Measurements from ENCODE around the gene LY6G6C.
A peak's percentile ranks its signal among the peaks of the same experiment; 100 is the strongest.

LY6G6C gene

GRCh38 chr6:31741815-31742214 is 20.3 kb upstream of the LY6G6C start:
- no peak overlapping the region for H3K4me3 ChIP-seq (ENCODE audit: insufficient read depth, low read depth, low read length)
- 95 to 96% methylated on average over 2 of the region's 2 CpGs for WGBS, 2 experiments
- H3K27ac ChIP-seq (ENCODE audit: insufficient read depth, low read depth, low read length, poor library complexity, severe bottlenecking) = no peak overlapping the region
- peaks cover 35% of the 10 kb centered on the region for H3K4me1 ChIP-seq (ENCODE audit: control insufficient read depth, insufficient read depth, low read length)
- peaks cover 4% of the 10 kb centered on the region for H3K36me3 ChIP-seq (ENCODE audit: control insufficient read depth, insufficient read depth, low read length)
- H3K9me3 ChIP-seq (ENCODE audit: control insufficient read depth, low read length) = no peaks in the 10 kb centered on the region
- no peaks in the 10 kb centered on the region for H3K27me3 ChIP-seq (ENCODE audit: control insufficient read depth, insufficient read depth, low read length, poor library complexity, severe bottlenecking)

- 40 to 43% methylated on average over 29 of the region's 29 CpGs for WGBS, 2 experiments
- H3K4me3 ChIP-seq (ENCODE audit: insufficient read depth, low read depth, low read length) = peak overlapping the region; percentile 52
- no peaks in the 10 kb centered on the region for H3K27me3 ChIP-seq (ENCODE audit: control insufficient read depth, insufficient read depth, low read length, poor library complexity, severe bottlenecking)
- no peaks in the 10 kb centered on the region for H3K9me3 ChIP-seq (ENCODE audit: control insufficient read depth, low read length)
- peak overlapping the region; percentile 51 for H3K27ac ChIP-seq (ENCODE audit: insufficient read depth, low read depth, low read length, poor library complexity, severe bottlenecking)
- peaks cover 39% of the 10 kb centered on the region for H3K4me1 ChIP-seq (ENCODE audit: control insufficient read depth, insufficient read depth, low read length)
- H3K36me3 ChIP-seq (ENCODE audit: control insufficient read depth, insufficient read depth, low read length) = peaks cover 4% of the 10 kb centered on the region
Measured at GRCh38 chr6:31740397-31741223, 19.1 kb upstream of the LY6G6C start.

- H3K9me3 ChIP-seq (ENCODE audit: control insufficient read depth, low read length) = no peaks in the 10 kb centered on the region
- peak within 1 kb of the TSS; percentile 67 for H3K27ac ChIP-seq (ENCODE audit: insufficient read depth, low read depth, low read length, poor library complexity, severe bottlenecking)
- peaks cover 4% of the 10 kb centered on the region for H3K36me3 ChIP-seq (ENCODE audit: control insufficient read depth, insufficient read depth, low read length)
- no peaks in the 10 kb centered on the region for H3K27me3 ChIP-seq (ENCODE audit: control insufficient read depth, insufficient read depth, low read length, poor library complexity, severe bottlenecking)
- 2% methylated on average over 58 of the region's 58 CpGs for WGBS, 2 experiments
- H3K4me1 ChIP-seq (ENCODE audit: control insufficient read depth, insufficient read depth, low read length) = peaks cover 39% of the 10 kb centered on the region
- H3K4me3 ChIP-seq (ENCODE audit: insufficient read depth, low read depth, low read length) = peak within 1 kb of the TSS; percentile 52
Measured at GRCh38 chr6:31739639-31740396, 18.3 kb upstream of the LY6G6C start, which contains the start of gene MSH5. TSS of gene MSH5 (plus strand) at chr6:31740005. CDS start at chr6:31740467, 462 bp downstream.

- 43 to 49% methylated on average over 6 of the region's 6 CpGs for WGBS, 2 experiments
Measured at GRCh38 chr6:31737991-31738979, 16.7 kb upstream of the LY6G6C start.

GRCh38 chr6:31737315-31737990 is 15.9 kb upstream of the LY6G6C start:
- Histone ChIP-seq H3K4me3 (ENCODE audit: insufficient read depth, low read depth, low read length) (peak overlapping the region; percentile 11), H3K4me1 (ENCODE audit: control insufficient read depth, insufficient read depth, low read length) (peaks cover 34% of the 10 kb centered on the region), H3K27ac (ENCODE audit: insufficient read depth, low read depth, low read length, poor library complexity, severe bottlenecking) (peak overlapping the region; percentile 91), H3K36me3 (ENCODE audit: control insufficient read depth, insufficient read depth, low read length) (peaks cover 15% of the 10 kb centered on the region), H3K27me3 (ENCODE audit: control insufficient read depth, insufficient read depth, low read length, poor library complexity, severe bottlenecking) (no peaks in the 10 kb centered on the region), H3K9me3 (ENCODE audit: control insufficient read depth, low read length) (no peaks in the 10 kb centered on the region)
- WGBS, 2 experiments = 31 to 33% methylated on average over 7 of the region's 7 CpGs

More at GRCh38 chr6:31737991-31738979, 16.7 kb upstream of the LY6G6C start:
- peaks cover 11% of the 10 kb centered on the region for H3K36me3 ChIP-seq (ENCODE audit: control insufficient read depth, insufficient read depth, low read length)
- H3K4me3 ChIP-seq (ENCODE audit: insufficient read depth, low read depth, low read length) = peak overlapping the region; percentile 11
- H3K9me3 ChIP-seq (ENCODE audit: control insufficient read depth, low read length) = no peaks in the 10 kb centered on the region
- H3K27me3 ChIP-seq (ENCODE audit: control insufficient read depth, insufficient read depth, low read length, poor library complexity, severe bottlenecking) = no peaks in the 10 kb centered on the region
- peak overlapping the region; percentile 91 for H3K27ac ChIP-seq (ENCODE audit: insufficient read depth, low read depth, low read length, poor library complexity, severe bottlenecking)
- peaks cover 34% of the 10 kb centered on the region for H3K4me1 ChIP-seq (ENCODE audit: control insufficient read depth, insufficient read depth, low read length)

- peak overlapping the region; percentile 68 for H3K4me3 ChIP-seq (ENCODE audit: insufficient read depth, low read depth, low read length)
- H3K27ac ChIP-seq (ENCODE audit: insufficient read depth, low read depth, low read length, poor library complexity, severe bottlenecking) = peak overlapping the region; percentile 91
- H3K27me3 ChIP-seq (ENCODE audit: control insufficient read depth, insufficient read depth, low read length, poor library complexity, severe bottlenecking) = no peaks in the 10 kb centered on the region
- peaks cover 34% of the 10 kb centered on the region for H3K4me1 ChIP-seq (ENCODE audit: control insufficient read depth, insufficient read depth, low read length)
- no peaks in the 10 kb centered on the region for H3K9me3 ChIP-seq (ENCODE audit: control insufficient read depth, low read length)
- WGBS, 2 experiments = 38 to 41% methylated on average over 10 of the region's 10 CpGs
- peaks cover 20% of the 10 kb centered on the region for H3K36me3 ChIP-seq (ENCODE audit: control insufficient read depth, insufficient read depth, low read length)
Measured at GRCh38 chr6:31736768-31737314, 15.3 kb upstream of the LY6G6C start.

- peak within 1 kb of the TSS; percentile 68 for H3K4me3 ChIP-seq (ENCODE audit: insufficient read depth, low read depth, low read length)
- H3K27me3 ChIP-seq (ENCODE audit: control insufficient read depth, insufficient read depth, low read length, poor library complexity, severe bottlenecking) = no peaks in the 10 kb centered on the region
- H3K36me3 ChIP-seq (ENCODE audit: control insufficient read depth, insufficient read depth, low read length) = peaks cover 25% of the 10 kb centered on the region
- 0 to 1% methylated on average over 24 of the region's 24 CpGs for WGBS, 2 experiments
- H3K4me1 ChIP-seq (ENCODE audit: control insufficient read depth, insufficient read depth, low read length) = peaks cover 34% of the 10 kb centered on the region
- no peaks in the 10 kb centered on the region for H3K9me3 ChIP-seq (ENCODE audit: control insufficient read depth, low read length)
- H3K27ac ChIP-seq (ENCODE audit: insufficient read depth, low read depth, low read length, poor library complexity, severe bottlenecking) = peak within 1 kb of the TSS; percentile 91
Measured at GRCh38 chr6:31736021-31736767, 14.6 kb upstream of the LY6G6C start, which contains the start of gene CLIC1. TSS of gene CLIC1 (minus strand) at chr6:31736530. CDS start at chr6:31736300, 230 bp downstream.

- peaks cover 34% of the 10 kb centered on the region for H3K4me1 ChIP-seq (ENCODE audit: control insufficient read depth, insufficient read depth, low read length)
- H3K27ac ChIP-seq (ENCODE audit: insufficient read depth, low read depth, low read length, poor library complexity, severe bottlenecking) = no peak overlapping the region
- no peaks in the 10 kb centered on the region for H3K27me3 ChIP-seq (ENCODE audit: control insufficient read depth, insufficient read depth, low read length, poor library complexity, severe bottlenecking)
- H3K36me3 ChIP-seq (ENCODE audit: control insufficient read depth, insufficient read depth, low read length) = peaks cover 25% of the 10 kb centered on the region
- no peaks in the 10 kb centered on the region for H3K9me3 ChIP-seq (ENCODE audit: control insufficient read depth, low read length)
- 2% methylated on average over 18 of the region's 18 CpGs for WGBS, 2 experiments
- peak overlapping the region; percentile 68 for H3K4me3 ChIP-seq (ENCODE audit: insufficient read depth, low read depth, low read length)
Measured at GRCh38 chr6:31734821-31735406, 13.4 kb upstream of the LY6G6C start.

Data from ectodermal cell (in vitro differentiated cells).